ENCODE data around the gene CLTRN. TPM values are rescaled to one million over a fixed set of nuclear protein-coding genes. Genes with fewer than 3 reads are reported as not detected.

Gene CLTRN
- total RNA-seq, 1 experiment from 2014 or later, result 0.10 TPM

- CTCF ChIA-PET, result no interaction called here
- H3K4me3 ChIP-seq (ENCODE audit: low read depth in 2 of 2, low read length in 2 of 2), result no peak overlapping the region
- ATAC-seq (no peak), DNase-seq (ENCODE audit: low read depth, low spot score) (no peak)
- BruUV-seq (replicated peaks), result no TSS peak
- intact Hi-C loops (cut with micrococcal nuclease; ENCODE audit: unreplicated experiment) (no loop called here), in situ Hi-C loops (cut with HindIII; ENCODE audit: low pct_unique_long_range_greater_than_20kb, low sequenced_read_pairs) (no loop called here)
- no peaks in the 10 kb centered on the region for H3K9me3 ChIP-seq (ENCODE audit: control insufficient read depth, insufficient read depth, low read depth, low read length)
- no peak overlapping the region for H3K27ac ChIP-seq (ENCODE audit: low read length)
- H3K27me3 ChIP-seq (ENCODE audit: control insufficient read depth, insufficient read depth, low read length), result no peaks in the 10 kb centered on the region
- H3K36me3 ChIP-seq (ENCODE audit: control insufficient read depth, insufficient read depth, low read length), result no peaks in the 10 kb centered on the region
- H3K4me1 ChIP-seq (ENCODE audit: control insufficient read depth, insufficient read depth, low read length), result no peaks in the 10 kb centered on the region
- TF ChIP-seq CTCF (IDR thresholded peaks at IDR 0.05) (no peak), TCF7L2 (IDR thresholded peaks at IDR 0.05; ENCODE audit: low read depth, low read length) (no peak), SIN3A (IDR thresholded peaks at IDR 0.05; ENCODE audit: borderline replicate concordance, insufficient read depth, low read depth, low read length) (no peak), POLR2AphosphoS5 (IDR thresholded peaks at IDR 0.05; ENCODE audit: low read depth, low read length) (no peak), REST (IDR thresholded peaks at IDR 0.05; ENCODE audit: insufficient read depth in 1 of 2, low read depth in 2 of 2, low read length in 1 of 2) (no peak)
- POLR2A ChIA-PET, result no interaction called here
These were observed 84.5 kb downstream of the CLTRN start for GRCh38 chrX:15579778-15580747.

Other genes with a start within 250 kb of the CLTRN start
- 19.7 TPM for gene PIR, start 171.5 kb downstream of the CLTRN start, total RNA-seq (2021; ENCODE audit: unreplicated experiment)
- not detected for gene BMX, start 164.0 kb downstream of the CLTRN start, total RNA-seq (2021; ENCODE audit: unreplicated experiment)
- not detected for gene ACE2, start 63.8 kb downstream of the CLTRN start, total RNA-seq (2021; ENCODE audit: unreplicated experiment)
- 6.8 TPM for gene CA5B, start 73.5 kb upstream of the CLTRN start, total RNA-seq (2021; ENCODE audit: unreplicated experiment)
- gene ZRSR2, start 125.7 kb upstream of the CLTRN start, total RNA-seq (2021; ENCODE audit: unreplicated experiment), result 3.0 TPM
- 14.7 TPM for gene AP1S2, start 190.0 kb upstream of the CLTRN start, total RNA-seq (2021; ENCODE audit: unreplicated experiment)

All from Panc1 (cell line).